ENCODE data around the gene IFNA5.
A peak's percentile ranks its signal among the peaks of the same experiment; 100 is the strongest.

IFNA5 gene

DNA sequence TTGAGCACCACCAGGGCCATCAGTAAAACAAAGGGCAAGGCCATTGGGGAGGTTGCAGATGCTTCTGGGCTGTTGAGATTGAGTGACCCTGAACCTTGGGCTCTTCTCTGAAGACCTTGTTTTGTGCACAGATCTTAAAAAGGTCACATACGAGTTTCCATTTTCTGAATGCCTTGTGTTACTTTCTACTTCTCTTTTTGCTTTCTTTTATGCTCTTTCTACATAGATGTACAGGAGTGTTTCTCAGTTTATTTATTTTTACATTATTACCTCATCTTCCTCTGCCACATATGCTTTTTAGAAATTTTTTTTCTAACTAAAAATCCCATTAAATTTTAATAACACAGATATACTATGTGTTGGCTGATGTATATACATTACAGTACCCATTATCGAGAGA, at the start of gene IFNA5:
IFNA5 (minus strand) TSS at position 101 of the 400 bp plus-strand sequence; CDS start at position 44, 57 bp downstream.
- no peak within 1 kb of the TSS for H3K27ac ChIP-seq
- no peak for TF ChIP-seq CTCF (conservative IDR thresholded peaks at IDR 0.05)

DNA sequence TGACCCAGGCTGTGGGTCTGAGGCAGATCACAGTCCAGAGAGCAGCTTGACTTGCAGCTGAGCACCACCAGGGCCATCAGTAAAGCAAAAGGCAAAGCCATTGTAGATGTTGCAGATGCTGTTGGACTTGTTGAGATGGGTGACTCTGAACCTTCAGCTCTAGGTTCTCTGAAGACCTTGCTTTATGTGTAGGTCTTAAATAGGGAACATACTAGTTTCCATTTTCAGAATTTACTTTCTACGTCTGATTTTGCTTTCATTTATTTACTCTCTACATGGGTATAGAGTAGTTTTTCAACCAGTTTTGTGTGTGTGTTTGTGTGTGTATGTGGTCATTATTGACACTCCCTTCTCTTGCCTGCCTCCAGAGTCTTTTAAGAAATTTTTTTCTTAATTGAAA, 45.7 kb upstream of the IFNA5 start, which contains the start of gene IFNA6:
IFNA6 (minus strand) TSS at position 101 of the 400 bp plus-strand sequence; CDS start at position 101, 0 bp downstream.
- no peak for TF ChIP-seq CTCF (conservative IDR thresholded peaks at IDR 0.05)

DNA sequence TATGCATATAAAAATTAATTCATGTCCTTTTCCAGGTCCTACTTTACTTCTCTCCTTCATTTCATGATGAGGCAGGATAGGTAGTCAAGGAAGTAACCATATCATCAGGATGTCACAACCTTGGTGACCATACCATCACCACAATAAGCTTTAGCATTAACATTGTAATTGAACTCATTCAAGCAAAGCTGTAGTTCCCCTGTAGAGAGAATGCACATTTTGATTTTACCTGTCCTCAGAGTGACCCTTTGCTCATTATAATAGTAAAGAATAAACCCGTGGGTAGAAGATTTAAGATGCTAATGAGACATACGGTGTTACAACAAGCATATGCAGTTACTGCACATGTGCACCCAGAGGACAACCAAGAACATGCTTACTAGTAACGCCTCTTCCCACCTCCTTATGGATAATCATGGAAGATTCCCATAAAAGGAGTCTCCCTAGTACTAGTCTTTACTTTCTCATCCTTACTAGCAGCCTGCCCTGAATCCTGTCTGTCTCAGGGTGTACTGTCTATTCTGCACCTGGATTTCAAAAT, 43.4 kb upstream of the IFNA5 start:
- no peak for TF ChIP-seq CTCF (conservative IDR thresholded peaks at IDR 0.05)
- no peak overlapping the region for H3K27ac ChIP-seq

More for the DNA sequence above, 45.7 kb upstream of the IFNA5 start, which contains the start of gene IFNA6:
- H3K27ac ChIP-seq = no peak within 1 kb of the TSS

DNA sequence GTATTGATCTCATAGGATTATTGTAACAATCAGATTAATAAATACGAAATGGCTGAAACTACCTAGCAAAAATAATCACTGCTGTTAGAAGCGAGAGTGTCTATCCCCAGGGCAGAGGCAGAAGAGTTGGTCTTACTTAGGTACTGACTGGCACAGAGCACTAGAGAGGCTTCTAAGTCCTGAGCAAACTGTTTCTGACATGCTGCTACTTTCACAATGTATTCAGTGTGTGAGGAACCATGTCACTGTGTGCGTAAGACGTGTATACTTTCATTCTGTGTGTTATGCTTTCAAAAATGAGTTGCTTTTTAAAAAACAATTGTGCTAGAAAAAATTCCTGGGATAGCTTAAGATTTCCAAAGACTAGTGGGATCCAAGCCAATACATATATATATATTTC, 35.6 kb upstream of the IFNA5 start:
- no peak overlapping the region for H3K27ac ChIP-seq
- no peak for TF ChIP-seq CTCF (conservative IDR thresholded peaks at IDR 0.05)

DNA sequence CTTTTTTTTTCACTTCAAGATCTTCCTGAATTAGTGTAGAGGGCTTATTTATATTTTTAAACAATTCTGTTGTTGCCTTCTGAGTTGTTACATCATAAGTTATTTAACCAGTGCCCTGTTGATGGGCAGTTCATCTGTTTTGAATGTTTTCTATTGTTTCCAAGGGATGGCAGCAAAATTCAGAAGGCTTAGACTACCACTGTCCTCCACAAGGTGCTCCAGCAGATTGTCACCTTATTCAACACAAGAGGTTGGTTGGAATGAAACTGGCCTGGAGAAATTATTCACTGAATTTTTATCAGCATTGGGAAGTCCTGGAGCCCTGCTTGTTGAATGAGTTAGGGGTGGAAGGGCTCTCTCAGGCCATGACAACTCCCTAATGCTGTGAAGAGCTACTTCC, 31.3 kb upstream of the IFNA5 start:
- no peak for TF ChIP-seq CTCF (conservative IDR thresholded peaks at IDR 0.05)

DNA sequence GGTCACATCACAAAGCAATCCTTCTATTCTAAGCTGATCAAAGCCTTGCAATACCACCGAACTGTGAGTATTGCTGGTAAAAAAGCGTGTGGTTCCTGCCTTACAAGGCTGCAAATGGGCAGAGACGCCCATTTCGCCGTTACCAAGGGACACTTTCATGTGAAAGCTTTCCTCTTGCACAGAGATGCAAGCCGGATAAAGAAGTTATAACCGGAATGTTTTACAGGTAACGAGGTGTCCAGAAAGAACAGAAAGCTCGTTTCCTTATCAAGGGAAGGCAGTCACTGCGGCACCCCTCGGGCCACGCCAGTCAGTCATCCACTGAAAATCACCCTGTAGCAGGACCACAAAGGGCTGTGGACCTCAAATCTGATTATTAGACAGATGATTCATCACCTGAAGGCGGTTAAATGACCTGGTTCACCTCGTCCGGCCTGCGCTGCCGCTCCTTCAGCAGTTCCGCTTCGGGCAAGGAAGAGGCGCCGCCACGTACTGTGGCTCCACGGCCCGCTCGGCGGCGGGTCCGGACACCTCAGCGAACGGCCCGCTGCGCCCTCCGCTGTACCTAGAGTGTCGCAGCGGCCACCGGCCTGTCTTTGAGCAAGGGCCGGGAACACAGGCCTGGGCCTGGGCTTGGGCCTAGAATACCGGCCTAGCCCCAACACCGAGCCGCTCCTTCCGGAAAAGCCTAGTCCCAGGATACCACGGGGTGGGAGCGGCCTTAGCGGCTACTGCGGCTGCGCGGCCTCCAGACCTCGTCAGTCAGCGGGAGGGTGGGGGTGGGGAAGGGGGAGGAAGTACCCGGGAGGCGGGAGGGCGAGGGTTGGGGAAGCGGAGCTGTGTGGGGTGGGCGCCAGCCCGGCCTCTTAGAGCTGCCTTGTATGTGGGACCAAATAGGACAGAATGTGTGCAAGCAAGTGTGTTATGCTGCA, 29.9 kb upstream of the IFNA5 start, which contains the start of gene KLHL9:
KLHL9 (minus strand) TSS at position 704 of the 932 bp plus-strand sequence; CDS start at position 159, 545 bp downstream.
- H3K27ac ChIP-seq = peak within 1 kb of the TSS; percentile 43
- TF ChIP-seq CTCF (conservative IDR thresholded peaks at IDR 0.05) = no peak

More for the DNA sequence above, 31.3 kb upstream of the IFNA5 start:
- H3K27ac ChIP-seq = no peak overlapping the region

- TF ChIP-seq CTCF (conservative IDR thresholded peaks at IDR 0.05) = no peak
- no peak overlapping the region for H3K27ac ChIP-seq
These were observed 28.1 kb upstream of the IFNA5 start for GRCh38 chr9:21333226-21333625.
